ENCODE data around the gene PTPN6. TPM values are rescaled to one million over a fixed set of nuclear protein-coding genes. Genes with fewer than 3 reads are reported as not detected.

PTPN6 gene
- total and polyA plus RNA-seq, 2 of the 13 experiments (the other 11 are each of a cell fraction or from before 2014, with no cell fraction given): 10.5 to 10.6 TPM

- 0 out of 2 replicates have a peak, but pooled peaks have one; percentile 23 for TF ChIP-seq ZNF766 (CRISPR knock-in tag; IDR thresholded peaks at IDR 0.05; ENCODE audit: borderline replicate concordance)
Observed at GRCh38 chr12:6914246-6914946, 36.8 kb upstream of the PTPN6 start, which contains the start of gene ENO2 (continued).

- Histone ChIP-seq H3K27ac (ENCODE audit: extremely low read length, insufficient read depth, low read length) (peak overlapping the region; percentile 84), H3K9ac (ENCODE audit: insufficient read depth, low read depth, low read length) (peak overlapping the region; percentile 77)
- POLR2A ChIA-PET: interaction anchor here (0.6 to 3.1 kb wide), 9 partner anchors 13 to 193 kb away, joined by 3 to 15 read pairs (median 10); partner anchors contain the start of genes C12orf57, RNU7-1, SPSB2 and TPI1
- no peak for TF ChIP-seq ZMAT3 (CRISPR knock-in tag; conservative IDR thresholded peaks at IDR 0.05)
- 0 out of 4 replicates have a peak, but pooled peaks of 1 of the 2 experiments have one; percentile 3 for TF ChIP-seq HMGXB4 (CRISPR knock-in tag; IDR thresholded peaks at IDR 0.05; ENCODE audit: borderline replicate concordance in 1 of 2, low read depth in 1 of 2)
- TF ChIP-seq ZNF83 (CRISPR knock-in tag; IDR thresholded peaks at IDR 0.05; ENCODE audit: borderline replicate concordance): no peak
- TF ChIP-seq AFF4 (CRISPR knock-in tag; IDR thresholded peaks at IDR 0.05): no peak
- no peak for TF ChIP-seq SMAD1 (CRISPR knock-in tag; IDR thresholded peaks at IDR 0.05; ENCODE audit: borderline replicate concordance, low read depth)
- peak; percentile 24; the same call in 1 of the 2 replicates for TF ChIP-seq EEA1 (CRISPR knock-in tag; IDR thresholded peaks at IDR 0.05; ENCODE audit: borderline replicate concordance)
Observed at GRCh38 chr12:6914947-6915788, 36.0 kb upstream of the PTPN6 start.

More at GRCh38 chr12:6914947-6915788, 36.0 kb upstream of the PTPN6 start:
- Histone ChIP-seq H3K27me3 (ENCODE audit: control insufficient read depth in 1 of 2, insufficient read depth in 2 of 2, low read length in 2 of 2) (no peaks in the 10 kb centered on the region), H3K9me3 (ENCODE audit: low read length) (no peaks in the 10 kb centered on the region), H4K20me1 (ENCODE audit: insufficient read depth, low read length) (no peaks in the 10 kb centered on the region), H2AFZ (ENCODE audit: low read length) (no peak overlapping the region), H3K36me3 (replicated peaks in 1 of 2; ENCODE audit: control insufficient read depth in 1 of 2, insufficient read depth in 2 of 2, low read length in 2 of 2) (peaks cover 5 to 24% of the 10 kb centered on the region in 2 experiments; a peak in 3 of 5 replicates), H3K79me2 (ENCODE audit: insufficient read depth, low read length) (peaks cover 17% of the 10 kb centered on the region), H3K4me3 (replicated peaks in 1 of 3; ENCODE audit: insufficient read depth in 1 of 3, low read depth in 2 of 3, low read length in 3 of 3) (peak overlapping the region; percentile 63 to 90 (median 77)), H3K4me1 (ENCODE audit: insufficient read depth, low read length) (peaks cover 48% of the 10 kb centered on the region), H3K4me2 (ENCODE audit: low read depth, low read length) (peak overlapping the region; percentile 96)
- in situ Hi-C loops (cut with HindIII; ENCODE audit: extremely low pct_ligation_motif_present, low pct_unique_long_range_greater_than_20kb): no loop called here
- ATAC-seq (no peak; the same call in 2 of the 3 replicates), DNase-seq (ENCODE audit: low spot score) (no peak), FAIRE-seq (no peak)
- TSS peak; percentile 31 for BruUV-seq (replicated peaks)
- intact Hi-C loops (cut with micrococcal nuclease; ENCODE audit: unreplicated experiment): no loop called here
- CTCF ChIA-PET (ENCODE audit: low intra/inter-chr PET ratio, low total read pairs): no interaction called here
- 22% methylated on average over 25 of the region's 29 CpGs for WGBS (ENCODE audit: low lambda C conversion rate)
